SU-DHL-6 (cell line): Measurements from ENCODE around the gene AGTR1.

ENCODE experiments used
- H2AFZ ChIP-seq: fragments of 200-600 bp; sonication (generic); 2 replicates; pipeline ENCODE4 v1.6.1; 2014; ENCODE audit warnings: low read depth, mild to moderate bottlenecking, moderate library complexity, mixed read lengths, antibody characterized with exemption, low read length; ENCODE audit not compliant: severe bottlenecking
- H3F3A ChIP-seq: fragments of 200-600 bp; shearing (Covaris generic); 2 replicates; pipeline ENCODE4 v1.6.0; 2016; ENCODE audit warnings: antibody characterized with exemption, mild to moderate bottlenecking; ENCODE audit not compliant: insufficient read depth
- H3K27ac ChIP-seq: fragments of 200-600 bp; sonication (generic); 2 replicates; pipeline ENCODE4 v1.5.1; 2016; ENCODE audit warnings: low read depth, mild to moderate bottlenecking, low read length, moderate library complexity, mixed read lengths
- H3K27me3 ChIP-seq: fragments of 200-600 bp; sonication (generic), shearing (Covaris generic); 2 replicates; pipeline ENCODE4 v1.6.0; 2014; ENCODE audit warnings: mild to moderate bottlenecking, low read length
- H3K36me3 ChIP-seq: fragments of 200-600 bp; sonication (generic); 2 replicates; pipeline ENCODE4 v1.6.1; 2014; ENCODE audit warnings: mild to moderate bottlenecking, low read length, mixed read lengths
- H3K4me2 ChIP-seq: fragments of 300-600, 200-600 bp; shearing (Covaris generic), sonication (generic); 2 replicates; pipeline ENCODE4 v1.6.0; 2014; ENCODE audit warnings: low read length, low read depth, mild to moderate bottlenecking; ENCODE audit not compliant: poor library complexity, severe bottlenecking
- H3K4me3 ChIP-seq: fragments of 200-600 bp; sonication (generic); 2 replicates; pipeline ENCODE4 v1.5.1; 2014; ENCODE audit warnings: antibody characterized with exemption, low read length, mild to moderate bottlenecking, mixed read lengths; ENCODE audit not compliant: insufficient read depth, poor library complexity, severe bottlenecking
- H3K79me2 ChIP-seq: fragments of 200-600 bp; sonication (generic); 2 replicates; pipeline ENCODE4 v1.6.1; 2014; ENCODE audit warnings: mild to moderate bottlenecking, low read length, moderate library complexity; ENCODE audit not compliant: insufficient read depth
- H3K9ac ChIP-seq: fragments of 200-600 bp; sonication (generic); 2 replicates; pipeline ENCODE4 v1.7.0; 2014; ENCODE audit warnings: mild to moderate bottlenecking, low read length
- H3K9me2 ChIP-seq: fragments of 200-600 bp; sonication (generic); replicated peaks from 2 replicates; pipeline ENCODE4 v1.6.1; 2014; ENCODE audit warnings: low read length; ENCODE audit not compliant: insufficient read depth
- H3K9me3 ChIP-seq: fragments of 200-600 bp; sonication (generic); 2 replicates; pipeline ENCODE4 v1.6.1; 2014; ENCODE audit warnings: low read length, mixed read lengths; ENCODE audit not compliant: insufficient read depth
- H4K20me1 ChIP-seq: fragments of 200-600 bp; sonication (generic); 2 replicates; pipeline ENCODE4 v1.6.1; 2014; ENCODE audit warnings: low read depth, mild to moderate bottlenecking, antibody characterized with exemption, low read length, moderate library complexity, mixed read lengths
- CTCF ChIP-seq: fragments of 200-600 bp; sonication (generic); IDR thresholded peaks from one replicate; pipeline ENCODE4 v1.5.1; 2017; ENCODE audit warnings: antibody characterized with exemption, mild to moderate bottlenecking, low read length, moderate library complexity; ENCODE audit not compliant: insufficient read depth, poor library complexity, severe bottlenecking
- EZH2phosphoT487 ChIP-seq: fragments of 200-600 bp; sonication (generic), shearing (Covaris generic); conservative IDR thresholded peaks from 2 replicates; pipeline ENCODE4 v1.6.1; 2018; ENCODE audit warnings: mild to moderate bottlenecking, antibody characterized with exemption, low read length, moderate library complexity, mixed read lengths

The AGTR1 gene

GRCh38 chr3:148697306-148698189 is at the start of gene AGTR1:
AGTR1 (plus strand) TSS chr3:148697903; CDS start chr3:148741036, 43,133 bp downstream.
- no peaks in the 10 kb centered on the region for H3K9me3 ChIP-seq
- H3K36me3 ChIP-seq, result no peaks in the 10 kb centered on the region
- H3K27ac ChIP-seq, result no peak within 1 kb of the TSS
- H3K4me3 ChIP-seq, result no peak within 1 kb of the TSS
- H3F3A ChIP-seq, result no peaks in the 10 kb centered on the region
- no peaks in the 10 kb centered on the region; the same call in 1 of the 2 replicates for H3K27me3 ChIP-seq
- H3K79me2 ChIP-seq, result no peaks in the 10 kb centered on the region
- H2AFZ ChIP-seq, result no peak within 1 kb of the TSS
- H3K9ac ChIP-seq, result no peak within 1 kb of the TSS
- H4K20me1 ChIP-seq, result no peaks in the 10 kb centered on the region
- H3K9me2 ChIP-seq, result no peaks in the 10 kb centered on the region
- TF ChIP-seq CTCF (no peak), EZH2phosphoT487 (no peak)
- H3K4me2 ChIP-seq, result no peak within 1 kb of the TSS

GRCh38 chr3:148648685-148649352 is 48.9 kb upstream of the AGTR1 start:
- Histone ChIP-seq H3K4me3 (no peak overlapping the region), H3K27ac (no peak overlapping the region), H3K9me3 (no peaks in the 10 kb centered on the region), H3K27me3 (no peaks in the 10 kb centered on the region), H3K4me2 (no peak overlapping the region), H4K20me1 (no peaks in the 10 kb centered on the region), H3K9ac (no peak overlapping the region), H3K36me3 (no peaks in the 10 kb centered on the region), H3K9me2 (no peaks in the 10 kb centered on the region), H3F3A (no peaks in the 10 kb centered on the region), H2AFZ (no peak overlapping the region), H3K79me2 (no peaks in the 10 kb centered on the region)
- TF ChIP-seq EZH2phosphoT487 (no peak), CTCF (no peak)

GRCh38 chr3:148651549-148651948 is 46.2 kb upstream of the AGTR1 start:
- H3K9me3 ChIP-seq, result no peaks in the 10 kb centered on the region
- no peaks in the 10 kb centered on the region for H3K79me2 ChIP-seq
- no peaks in the 10 kb centered on the region for H3K36me3 ChIP-seq
- no peak for TF ChIP-seq CTCF
- TF ChIP-seq EZH2phosphoT487, result no peak
- H3K27ac ChIP-seq, result no peak overlapping the region
- H3K9ac ChIP-seq, result no peak overlapping the region
- H3F3A ChIP-seq, result no peaks in the 10 kb centered on the region
- H3K4me3 ChIP-seq, result no peak overlapping the region
- no peaks in the 10 kb centered on the region for H4K20me1 ChIP-seq
- H3K4me2 ChIP-seq, result no peak overlapping the region
- H3K9me2 ChIP-seq, result no peaks in the 10 kb centered on the region
- H3K27me3 ChIP-seq, result no peaks in the 10 kb centered on the region
- no peak overlapping the region for H2AFZ ChIP-seq
